NCI-H1105 treated with DMSO at 0.1 percent for 48 hours (cell line): Measurements from ENCODE around the gene LRRC17.
A peak's percentile ranks its signal among the peaks of the same experiment; 100 is the strongest.

Experiments
- DNase-seq: peaks from one replicate; lab custom pipeline; 2025; lab: John Stamatoyannopoulos, UW

The LRRC17 gene

DNA sequence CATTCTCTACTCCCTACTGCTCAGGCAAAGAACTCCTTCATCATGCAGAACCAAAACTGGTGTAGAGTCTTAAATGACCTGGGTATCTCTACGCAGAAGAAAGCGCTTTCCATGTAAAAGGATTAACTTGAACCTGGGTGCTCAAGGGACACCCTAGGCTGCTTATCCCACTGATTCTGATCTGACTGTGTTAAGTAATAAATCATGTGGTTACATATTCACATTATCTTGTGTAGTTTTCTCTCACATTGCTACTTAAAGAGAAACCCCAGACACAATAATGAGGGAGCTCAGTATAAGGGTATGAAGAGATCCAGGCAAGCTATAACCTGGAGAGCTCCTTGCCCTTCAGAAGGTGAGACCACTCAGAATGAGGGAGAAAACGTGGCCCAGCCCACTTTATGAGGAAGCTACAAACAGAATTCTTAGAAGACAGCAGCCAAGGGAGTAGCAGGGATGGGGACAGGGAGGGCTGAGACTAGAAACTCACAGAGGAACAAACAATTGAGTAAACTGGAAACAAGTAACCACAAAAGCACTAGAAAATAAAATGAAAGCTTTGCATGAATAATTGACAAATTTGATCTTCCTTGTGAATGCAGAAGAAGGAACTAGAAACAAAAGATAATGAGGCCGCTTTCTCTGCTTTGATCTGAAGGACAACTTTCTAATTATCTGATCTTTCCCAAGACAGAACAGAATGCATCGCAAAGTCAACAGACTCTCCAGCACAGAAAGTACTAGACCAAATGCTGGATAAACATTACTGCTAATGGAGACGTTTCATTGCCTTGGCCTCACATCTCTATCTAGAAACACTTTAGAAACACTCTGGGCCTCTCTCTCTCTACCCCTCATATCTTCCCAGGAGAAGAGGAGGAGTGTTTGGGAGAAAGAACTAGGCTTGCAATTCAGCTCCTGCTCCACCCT, 76.1 kb downstream of the LRRC17 start:
- DNase-seq, result no peak

DNA sequence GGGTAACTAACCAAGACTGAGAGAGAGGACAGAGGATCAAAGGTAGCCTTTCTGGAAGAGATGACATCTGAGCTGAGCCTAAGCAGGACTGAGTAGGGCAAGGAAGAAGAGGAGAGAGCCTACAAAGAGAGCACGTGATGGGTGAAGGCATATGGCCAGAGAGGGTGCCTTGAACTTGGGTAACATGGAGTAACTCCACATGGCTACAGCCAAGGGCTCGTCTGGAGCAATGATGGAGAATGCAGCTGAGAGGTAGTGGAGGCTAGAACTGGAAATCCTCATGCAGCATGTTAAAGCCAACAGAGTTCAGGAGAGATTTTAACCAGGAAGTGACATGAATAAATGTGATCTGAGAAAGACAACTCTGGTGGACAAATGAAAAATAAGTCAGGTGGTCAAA, 77.8 kb downstream of the LRRC17 start:
- no peak for DNase-seq

DNA sequence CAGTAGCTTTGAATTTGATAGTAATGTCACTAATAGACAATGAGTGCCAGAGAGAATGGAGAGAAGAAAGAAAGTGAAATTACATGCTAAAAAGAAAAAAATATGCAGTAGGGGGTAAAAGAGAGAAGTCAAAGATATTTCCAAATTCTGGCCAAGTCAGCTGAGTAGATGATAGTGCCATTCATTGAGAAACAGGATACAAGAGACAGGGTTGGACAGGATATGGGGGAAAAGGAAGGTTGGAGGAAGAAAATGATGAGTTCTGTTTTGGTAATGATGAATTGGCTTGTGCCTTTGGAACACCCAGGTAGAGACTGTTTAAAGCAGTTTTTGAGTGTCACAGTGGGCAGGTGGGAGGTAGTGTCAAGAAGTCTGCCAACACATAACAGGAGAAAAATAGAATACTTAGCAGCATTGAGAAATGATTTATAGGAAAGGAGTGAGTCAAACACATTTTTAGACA, 78.3 kb downstream of the LRRC17 start:
- no peak for DNase-seq

- peak; percentile 51 for DNase-seq
These were observed 78.9 kb downstream of the LRRC17 start for GRCh38 chr7:102991540-102992214.

- no peak for DNase-seq
These were observed 79.7 kb downstream of the LRRC17 start for GRCh38 chr7:102992509-102992937.

- DNase-seq, result no peak
These were observed 80.3 kb downstream of the LRRC17 start for GRCh38 chr7:102992938-102993717.

- DNase-seq, result no peak
These were observed 80.9 kb downstream of the LRRC17 start for GRCh38 chr7:102993718-102994029.

- no peak for DNase-seq
These were observed 81.8 kb downstream of the LRRC17 start for GRCh38 chr7:102994567-102994966.
